GM18508 (cell line): ENCODE measurements around the gene GPR84.
"Not testable (repeated sequence)": the region's sequence is repeated elsewhere in the genome, so short reads cannot be mapped to it uniquely, and the experiment has no call there.

Experiments used
- ATAC-seq: cut with Tn5 transposase; IDR thresholded peaks from one replicate; pipeline ENCODE4 v1.9.1; 2021; ENCODE audit warnings: moderate number of reproducible peaks; ENCODE audit not compliant: insufficient read depth, unreplicated experiment

The GPR84 gene

DNA sequence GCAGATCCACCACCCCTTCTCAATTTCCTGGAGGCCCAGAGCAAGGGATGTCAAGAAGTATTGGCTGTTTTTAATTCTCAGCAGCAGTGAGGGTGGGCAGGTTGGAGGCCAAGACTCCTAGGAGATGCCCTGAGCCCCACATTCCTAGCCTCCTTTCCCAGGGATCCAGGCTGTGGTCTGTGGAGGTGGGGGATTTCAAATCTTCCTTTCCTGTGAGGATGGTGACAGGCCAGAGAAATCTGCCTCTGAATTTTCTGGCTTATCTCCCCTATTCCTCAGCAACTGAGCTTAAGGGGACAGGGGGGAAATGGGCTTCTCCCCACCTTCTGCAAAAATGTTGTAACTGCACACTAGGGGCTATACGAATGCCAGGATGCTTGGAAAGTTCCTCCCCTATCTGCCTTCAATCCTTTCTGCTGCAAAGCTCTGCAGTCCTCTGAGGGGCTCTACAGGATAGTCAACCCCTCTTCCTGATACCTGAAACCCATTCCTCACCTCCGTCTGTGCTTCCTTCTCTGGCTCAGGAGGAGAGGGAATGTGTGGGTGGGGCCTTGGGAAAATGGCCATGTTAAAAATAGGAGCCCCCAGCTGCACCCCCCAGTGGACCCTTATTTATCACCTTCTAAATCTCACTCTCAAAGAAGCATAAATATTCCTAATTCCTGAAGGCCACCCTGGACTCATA is 6.6 kb downstream of the GPR84 start:
- no peak for ATAC-seq

DNA sequence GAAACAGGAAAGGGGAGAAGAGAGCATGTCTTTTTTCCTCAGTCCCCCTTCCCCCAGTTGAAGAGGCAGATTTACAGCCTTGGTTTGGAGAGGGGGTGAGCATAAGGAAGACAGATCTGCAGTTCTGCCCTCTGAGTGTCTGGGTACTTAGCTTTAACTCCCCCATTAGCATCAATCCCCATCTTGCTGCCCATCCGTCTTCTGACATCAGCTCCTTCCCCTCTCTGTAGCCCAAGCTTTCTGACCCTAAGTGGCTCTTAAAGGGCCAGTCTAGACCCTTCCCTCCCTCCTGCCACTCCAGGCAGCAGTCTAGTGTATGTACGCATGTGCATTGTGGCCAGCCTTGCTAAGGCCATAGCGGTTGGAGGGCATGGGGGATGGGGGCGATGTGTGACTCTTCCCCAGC is 7.3 kb downstream of the GPR84 start:
- ATAC-seq = no peak

GRCh38 chr12:54356228-54356627 is 8.1 kb downstream of the GPR84 start:
- ATAC-seq = no peak

DNA sequence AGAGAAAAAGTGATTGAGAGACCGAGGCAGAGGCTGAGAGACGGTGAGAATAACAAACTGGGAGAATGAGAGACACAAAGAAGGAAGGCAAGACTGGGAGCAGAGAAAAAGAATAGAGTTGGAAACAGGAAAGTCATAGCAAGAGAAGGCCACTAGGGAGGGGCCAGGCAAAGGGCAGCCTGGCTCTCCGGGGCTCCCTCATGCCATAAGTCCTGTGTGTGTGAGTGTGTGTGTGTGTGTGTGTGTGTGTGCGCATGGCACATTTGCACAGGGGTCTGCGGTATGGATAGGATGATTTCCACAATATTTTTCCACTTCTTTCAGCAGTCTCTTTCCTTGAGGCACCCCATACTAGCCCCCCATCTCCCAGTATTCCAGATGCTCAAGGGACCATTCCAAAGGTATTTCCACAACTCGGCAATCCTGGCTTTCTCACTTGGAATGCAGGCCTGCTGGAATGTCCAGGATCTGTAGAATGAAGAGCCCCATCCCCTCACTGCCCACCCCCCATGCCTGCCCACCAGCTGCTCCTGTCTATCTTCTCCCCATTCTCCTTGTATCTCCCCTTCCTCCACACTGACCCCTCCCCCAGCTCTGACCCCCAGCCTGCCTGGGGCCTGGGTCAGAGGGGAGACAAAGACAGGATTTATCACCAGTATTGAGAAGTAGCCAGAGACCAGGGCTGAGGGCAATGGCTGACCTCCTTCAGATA is 9.0 kb downstream of the GPR84 start:
- no peak for ATAC-seq

- ATAC-seq = not testable (repeated sequence)
These were observed 10.0 kb downstream of the GPR84 start for GRCh38 chr12:54354271-54354670.

DNA sequence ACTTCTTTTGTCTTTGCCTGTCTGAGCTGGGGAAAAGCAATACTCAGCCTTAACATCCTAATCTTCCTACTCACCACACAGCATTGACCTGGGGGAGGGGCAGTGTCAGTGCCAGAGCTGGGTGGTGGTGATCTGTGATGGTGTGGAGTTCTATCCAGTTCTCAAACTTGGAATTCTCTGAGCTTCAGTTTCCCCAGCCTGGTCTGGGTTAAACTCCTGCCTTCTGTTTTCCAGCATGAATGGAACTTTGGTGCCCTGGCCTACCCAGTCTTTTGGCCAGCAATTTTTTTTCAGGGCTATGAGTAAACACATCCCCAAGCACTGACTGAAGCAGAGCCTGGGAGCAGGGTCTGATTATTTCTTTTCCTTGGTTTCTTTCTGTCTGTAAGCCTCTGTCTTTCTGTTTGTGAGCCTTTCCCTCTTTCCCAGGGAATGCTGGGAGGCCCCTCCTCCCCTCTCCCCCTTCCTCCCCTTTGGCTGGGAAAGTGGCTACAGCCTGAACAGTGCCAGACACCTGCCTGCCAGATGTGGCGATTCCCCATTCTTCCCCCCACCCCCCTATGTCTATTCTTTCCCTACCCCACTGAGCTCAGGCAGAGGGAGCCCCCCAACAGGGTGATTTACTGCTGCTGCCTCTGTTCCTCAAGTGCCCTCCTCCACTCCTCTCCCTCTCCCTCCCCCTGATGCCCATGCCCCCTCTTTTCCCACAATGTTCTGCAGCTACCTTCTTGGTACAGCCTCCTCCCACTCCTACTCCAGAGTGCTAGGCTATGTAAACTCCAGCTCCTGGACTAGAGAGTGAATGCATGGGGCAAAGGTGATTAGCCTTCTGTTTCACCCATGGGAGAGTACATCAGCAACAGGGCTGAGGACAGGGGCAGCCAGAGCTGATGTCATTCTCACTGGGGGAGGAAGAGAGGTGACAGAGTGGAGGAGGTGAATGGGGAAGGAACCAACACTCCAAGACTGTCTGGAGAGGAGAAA is 11.1 kb downstream of the GPR84 start:
- no peak for ATAC-seq

DNA sequence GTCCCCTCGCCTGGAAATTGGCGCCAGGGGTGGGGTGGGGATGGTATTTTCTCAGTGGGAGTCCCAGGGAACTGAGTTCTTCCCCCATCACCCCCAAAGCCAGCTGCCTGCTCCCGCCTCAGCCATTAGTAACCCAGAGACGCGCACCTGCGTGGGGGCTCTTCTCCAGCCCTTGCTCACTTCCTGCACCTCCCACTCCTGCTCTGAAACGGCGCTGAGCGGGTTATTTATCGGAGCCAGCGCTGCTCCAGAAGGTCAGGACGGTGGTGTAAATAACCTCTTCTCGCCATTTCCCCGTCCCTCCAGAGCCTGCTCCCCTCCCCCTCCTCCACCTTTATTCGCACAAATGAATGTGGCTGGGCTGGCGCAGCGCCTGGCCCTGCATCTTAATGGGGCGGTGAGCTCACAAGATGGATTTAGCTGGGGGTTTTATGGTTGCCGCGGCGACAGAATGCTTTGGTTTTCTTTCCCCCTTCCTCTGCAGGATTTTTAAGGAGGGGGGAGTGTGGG is 12.2 kb downstream of the GPR84 start:
- no peak for ATAC-seq

GRCh38 chr12:54351341-54351740 is 12.9 kb downstream of the GPR84 start:
- no peak for ATAC-seq

GRCh38 chr12:54350743-54351142 is 13.5 kb downstream of the GPR84 start:
- ATAC-seq = no peak

DNA sequence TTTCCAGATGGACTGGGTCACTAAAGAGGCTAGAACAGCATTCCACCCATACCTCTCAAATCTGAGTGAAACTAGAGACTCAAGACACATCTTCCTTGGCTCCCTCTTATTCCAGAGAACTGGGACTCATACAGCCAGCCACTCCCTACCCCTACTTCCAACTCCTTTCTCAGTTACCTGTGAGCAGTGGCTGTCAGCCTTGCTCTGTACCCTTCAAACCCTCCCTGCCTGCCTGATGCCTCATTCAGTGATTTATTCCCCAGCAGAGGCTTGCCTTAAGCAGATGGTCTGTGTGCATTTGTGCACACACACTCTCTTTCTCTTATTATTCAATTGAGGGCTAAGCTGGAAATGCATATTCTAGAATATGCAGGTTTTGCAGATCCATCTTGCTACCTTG is 14.6 kb downstream of the GPR84 start:
- ATAC-seq = no peak

DNA sequence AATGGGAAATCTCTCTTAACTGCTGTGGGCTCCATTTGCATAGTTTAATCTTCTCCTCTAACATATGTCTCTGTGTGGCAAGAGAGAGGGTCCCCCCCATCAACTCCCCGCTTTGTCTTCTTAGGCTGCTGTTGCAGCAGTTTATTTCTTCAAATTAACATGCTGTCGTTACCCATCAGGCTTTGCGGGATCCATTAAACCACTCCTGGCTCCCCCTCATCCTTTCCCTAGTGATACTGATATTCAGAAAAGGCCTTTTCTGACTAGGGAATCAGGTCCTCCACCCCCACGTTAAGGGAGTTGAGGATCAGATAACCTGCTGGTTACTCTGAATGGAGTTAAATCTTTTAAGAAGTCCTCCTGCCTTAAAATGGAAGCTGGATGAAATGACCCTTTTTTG is 15.2 kb downstream of the GPR84 start:
- no peak for ATAC-seq

GRCh38 chr12:54341378-54342300 is 22.6 kb downstream of the GPR84 start:
- ATAC-seq = no peak

DNA sequence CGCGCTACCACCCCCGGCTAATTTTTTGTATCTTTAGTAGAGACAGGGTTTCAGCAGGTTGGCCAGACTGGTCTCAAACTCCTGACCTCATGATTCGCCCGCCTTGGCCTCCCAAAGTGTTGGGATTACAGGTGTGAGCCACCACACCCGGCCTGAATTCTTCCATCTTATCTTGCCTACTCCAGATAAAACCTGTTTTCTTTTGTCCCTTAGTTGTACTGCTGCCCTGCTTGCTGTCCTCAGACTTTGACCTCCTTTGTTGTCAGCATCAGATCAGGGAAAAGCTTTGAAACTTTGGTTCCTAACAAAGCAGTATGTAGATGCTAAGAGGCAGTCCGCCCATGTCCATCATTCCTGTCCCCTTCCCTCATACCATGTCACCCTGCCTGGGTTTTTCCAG is 23.4 kb downstream of the GPR84 start:
- no peak for ATAC-seq

- ATAC-seq = no peak
These were observed 25.5 kb downstream of the GPR84 start for GRCh38 chr12:54338698-54339296.

GRCh38 chr12:54337854-54338650 is 26.2 kb downstream of the GPR84 start:
- ATAC-seq = no peak

GRCh38 chr12:54337280-54337842 is 26.9 kb downstream of the GPR84 start:
- ATAC-seq = no peak

GRCh38 chr12:54333420-54334034 is 30.8 kb downstream of the GPR84 start:
- no peak for ATAC-seq

DNA sequence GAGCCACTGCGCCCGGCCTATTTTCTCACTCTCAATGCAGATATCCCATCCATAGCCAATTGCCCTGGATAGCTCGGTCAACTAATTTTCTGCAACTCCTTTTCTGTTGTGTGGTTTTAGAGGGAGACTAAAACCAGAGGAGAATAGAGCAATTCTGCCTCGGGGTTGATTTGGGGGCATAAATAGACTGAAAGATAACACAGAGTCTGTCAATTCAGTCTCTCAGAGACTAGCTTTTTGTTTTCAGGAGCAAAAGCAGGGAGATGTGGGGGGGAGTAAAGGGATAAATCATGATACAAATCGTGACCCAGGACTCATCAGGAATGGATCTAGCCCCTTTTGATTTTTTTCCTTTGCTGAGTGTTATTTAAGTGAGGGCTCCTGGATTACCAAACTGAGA is 32.8 kb downstream of the GPR84 start:
- ATAC-seq = no peak
